Right hindlimb (tissue), 1 donor: Measurements from ENCODE around the gene PRRT4.
A peak's percentile ranks its signal among the peaks of the same experiment; 100 is the strongest.

ENCODE experiments used
- DNase-seq: peaks from one replicate; pipeline ENCODE4 v3.0.0-alpha.2; 2018

Gene PRRT4

DNA sequence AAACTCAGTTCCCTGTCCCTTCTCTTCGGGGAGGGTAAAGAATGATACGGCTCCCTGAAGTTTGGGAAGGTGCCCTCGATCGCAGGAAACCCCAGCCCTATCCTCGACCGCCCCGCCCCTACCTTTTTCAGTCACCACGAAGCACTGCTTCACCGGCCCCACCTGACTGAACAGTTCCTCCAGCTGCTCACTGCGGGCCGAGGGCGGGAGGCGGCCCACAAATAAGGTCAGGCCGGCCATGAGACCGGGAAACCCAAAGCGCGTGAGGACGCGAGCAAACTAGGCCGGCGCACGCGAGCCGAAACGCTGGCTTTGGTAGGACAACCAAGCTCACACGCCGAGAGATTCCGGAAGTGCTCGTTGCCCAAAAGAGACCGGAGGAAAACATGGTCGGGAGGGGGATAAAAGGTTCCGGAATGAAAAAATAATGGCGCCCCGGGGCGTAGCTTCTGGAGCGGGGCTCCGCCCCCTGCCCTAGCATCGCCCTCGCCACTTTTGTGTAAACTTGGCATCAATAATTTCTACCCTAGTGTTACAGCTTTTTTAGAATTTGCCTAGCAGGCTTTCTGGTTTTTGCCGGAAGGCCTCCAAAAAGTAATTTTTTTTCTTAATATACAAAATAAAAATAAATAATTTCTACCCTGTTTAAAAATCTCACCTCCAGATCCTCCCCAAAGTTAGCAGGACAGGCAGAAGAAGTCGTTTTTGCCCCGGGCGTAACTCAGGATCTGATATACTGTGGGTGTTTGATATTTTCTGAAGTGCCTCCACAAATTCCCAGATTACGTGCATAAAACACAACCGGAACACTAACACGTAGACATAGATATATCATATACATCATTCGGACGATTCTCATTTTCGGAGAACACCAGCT is 17.7 kb downstream of the PRRT4 start, which contains the start of gene RBM28:
Gene RBM28 (minus strand): TSS at position 355 of the 877 bp plus-strand sequence. CDS start 115 bp downstream, at position 240.
- DNase-seq = peak; percentile 93

DNA sequence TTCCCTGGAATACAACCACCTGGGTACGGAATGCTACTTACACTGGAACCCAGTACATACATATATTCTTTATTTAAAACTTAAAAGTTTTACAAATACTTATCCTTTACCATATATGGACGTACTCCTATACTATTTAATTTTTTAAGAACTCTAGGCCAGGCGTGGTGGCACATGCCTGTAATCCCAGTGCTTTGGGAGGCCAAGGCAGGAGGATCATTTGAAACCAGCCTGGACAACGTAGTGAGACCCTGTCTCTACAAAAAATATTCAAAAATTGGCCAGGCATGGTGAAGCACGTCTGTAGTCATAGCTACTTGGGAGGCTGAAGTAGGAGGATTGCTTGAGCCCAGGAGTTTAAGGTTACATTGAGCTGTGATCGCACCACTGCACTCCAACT is 19.8 kb downstream of the PRRT4 start:
- no peak for DNase-seq

DNA sequence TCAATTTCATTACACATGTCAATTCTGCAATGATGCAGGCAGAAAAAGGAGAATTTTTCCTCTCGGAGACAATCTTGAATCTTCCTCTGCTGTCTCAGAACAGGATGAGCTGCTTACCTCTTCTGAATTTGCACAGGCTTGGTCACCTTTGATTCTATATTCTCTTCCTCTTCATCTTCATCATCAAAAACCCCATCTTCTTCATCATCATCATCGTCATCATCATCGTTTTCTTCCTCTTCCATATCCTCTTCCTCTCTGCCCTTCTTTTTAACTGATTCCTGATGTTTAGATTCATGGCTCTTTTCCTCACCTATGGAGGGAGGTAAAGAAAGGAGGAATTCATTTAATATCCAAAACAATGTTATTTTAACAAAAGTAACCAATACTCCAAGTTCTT is 25.8 kb downstream of the PRRT4 start:
- DNase-seq = no peak

DNA sequence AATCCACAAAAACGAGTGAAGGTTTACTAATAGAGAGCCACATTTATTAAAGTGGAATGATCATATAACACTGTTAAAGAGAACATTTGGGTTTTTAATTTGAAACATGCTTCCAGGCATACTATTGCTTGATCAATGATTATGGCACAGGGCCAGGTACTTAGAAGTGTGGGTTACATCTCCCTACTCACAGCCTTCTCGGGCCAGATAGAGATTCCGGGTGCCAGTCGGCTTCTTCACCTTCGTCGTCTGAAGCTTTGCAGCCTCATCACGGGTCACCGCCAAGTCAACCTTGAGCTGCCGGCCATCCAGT is 37.2 kb downstream of the PRRT4 start:
- DNase-seq = no peak

DNA sequence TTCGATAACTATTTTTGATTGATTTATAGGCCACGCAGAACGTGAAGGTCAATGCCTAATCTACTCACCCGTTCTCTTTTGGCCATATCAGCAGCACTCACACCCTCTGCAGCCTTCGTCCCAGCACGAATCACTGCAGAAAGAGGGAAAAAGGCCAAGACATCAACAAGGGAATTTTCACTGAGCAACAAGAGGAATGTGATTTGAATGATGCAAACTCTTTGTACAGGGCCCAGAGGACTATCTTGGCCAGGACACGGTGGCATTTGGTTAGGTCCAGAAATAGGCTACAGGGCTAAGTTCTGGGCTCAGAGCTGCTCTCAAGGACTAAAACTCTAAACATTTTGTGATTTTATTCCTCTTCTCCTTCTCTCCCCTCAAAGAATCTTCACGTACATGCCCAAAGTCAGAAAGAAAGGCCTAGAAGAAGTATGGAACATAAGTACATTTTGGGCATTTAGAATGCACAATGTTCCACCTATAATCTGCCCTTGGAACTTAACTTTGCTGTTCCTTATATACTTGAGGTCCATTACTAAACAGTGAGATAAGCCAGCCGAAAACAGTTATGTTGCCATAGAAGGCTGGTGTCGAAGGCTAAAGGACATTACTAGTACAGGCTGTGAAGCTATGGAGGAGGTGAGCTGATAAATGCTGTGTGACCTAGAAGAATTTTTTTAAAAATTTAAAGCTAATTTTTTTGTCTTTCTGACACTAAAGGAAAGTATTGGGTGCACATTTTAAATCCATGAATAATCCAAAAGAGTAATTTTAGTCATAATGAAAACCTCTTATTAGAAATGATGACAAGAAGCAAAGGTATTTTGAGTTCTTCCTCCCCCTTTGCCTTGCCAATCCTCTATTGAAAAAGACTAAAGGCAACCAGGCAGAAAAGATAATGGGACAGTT is 37.8 kb downstream of the PRRT4 start:
- DNase-seq = no peak

DNA sequence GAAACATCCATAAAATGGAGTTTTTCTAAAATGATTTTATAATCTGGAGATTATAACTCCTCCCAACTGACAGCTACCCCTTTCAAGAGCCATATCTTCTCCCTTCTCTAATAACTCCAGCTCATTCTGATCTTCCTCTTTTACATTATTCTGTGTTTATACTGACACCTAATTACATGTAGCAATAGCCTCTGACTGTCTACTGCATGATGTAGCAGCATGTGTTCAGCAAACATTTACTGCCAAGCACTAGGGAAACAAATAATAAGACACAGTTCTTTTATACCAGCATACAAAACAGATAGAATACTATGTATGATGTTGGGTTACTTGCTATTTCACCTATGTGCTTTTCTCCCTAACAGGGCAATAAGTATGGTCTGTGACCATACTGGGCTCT is 38.5 kb downstream of the PRRT4 start:
- no peak for DNase-seq

DNA sequence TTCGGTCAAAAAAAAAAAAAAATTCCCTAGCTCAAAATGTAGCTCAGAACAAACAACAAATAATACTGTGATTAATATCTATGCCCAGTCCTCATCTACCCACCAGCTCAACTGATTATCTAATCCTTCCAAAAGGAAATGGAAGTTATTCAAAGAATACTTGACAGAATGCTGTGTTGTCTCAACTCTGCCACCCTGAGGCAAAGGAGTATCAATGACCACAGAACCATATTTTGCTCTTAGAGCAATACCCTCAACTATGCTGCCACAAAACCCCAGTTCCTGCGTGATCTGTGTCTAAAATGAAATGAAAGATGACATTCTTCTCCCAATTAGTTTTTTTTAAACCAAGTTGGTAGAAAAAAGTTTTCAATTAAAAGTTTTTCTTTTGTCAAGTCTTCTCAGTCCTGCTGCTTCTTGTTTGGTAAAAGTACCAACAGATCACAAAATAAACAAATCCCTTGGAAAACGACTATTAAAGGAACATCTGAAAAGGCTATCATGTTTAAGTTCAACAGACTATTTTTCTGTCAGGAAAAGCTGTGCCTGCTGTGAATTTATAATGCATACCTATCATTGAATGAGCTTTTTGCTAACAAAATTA is 39.3 kb downstream of the PRRT4 start:
- no peak for DNase-seq

DNA sequence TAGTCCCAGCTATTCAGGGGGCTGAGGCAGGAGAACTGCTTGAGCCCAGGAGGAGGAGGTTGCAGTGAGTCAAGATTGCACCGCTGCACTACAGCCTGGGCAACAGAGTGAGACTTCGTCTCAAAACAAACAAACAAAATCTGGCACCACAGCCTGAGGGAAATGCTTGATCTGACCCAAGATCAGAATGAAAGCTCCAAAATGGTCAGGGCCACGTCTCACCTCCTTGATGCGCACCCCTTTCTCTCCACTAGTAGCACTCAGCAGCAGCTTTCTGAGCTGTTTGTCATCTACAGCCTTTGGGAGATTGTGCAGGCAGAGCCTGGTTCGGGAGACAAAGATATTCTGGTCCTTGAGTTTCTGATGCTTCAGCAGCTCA is 40.5 kb downstream of the PRRT4 start:
- no peak for DNase-seq

DNA sequence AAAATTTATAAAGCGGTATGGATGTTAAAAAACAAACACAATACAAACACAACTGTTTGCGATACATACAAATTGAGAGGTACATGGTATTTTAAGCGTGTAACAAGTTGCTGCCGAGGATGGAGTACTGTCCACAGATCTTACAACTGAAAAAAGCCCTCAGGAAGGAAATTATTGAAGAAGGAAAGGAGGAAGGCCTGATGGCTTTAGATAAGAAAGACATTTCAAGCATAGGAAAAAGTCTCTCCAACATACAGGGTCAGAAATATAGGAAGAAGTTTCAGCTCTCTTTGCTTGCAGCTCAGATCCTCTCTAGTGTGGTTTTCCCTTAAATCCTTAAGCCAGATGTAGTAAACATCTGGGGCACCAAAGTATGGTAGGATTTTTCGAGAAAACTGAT is 42.8 kb downstream of the PRRT4 start:
- no peak for DNase-seq

DNA sequence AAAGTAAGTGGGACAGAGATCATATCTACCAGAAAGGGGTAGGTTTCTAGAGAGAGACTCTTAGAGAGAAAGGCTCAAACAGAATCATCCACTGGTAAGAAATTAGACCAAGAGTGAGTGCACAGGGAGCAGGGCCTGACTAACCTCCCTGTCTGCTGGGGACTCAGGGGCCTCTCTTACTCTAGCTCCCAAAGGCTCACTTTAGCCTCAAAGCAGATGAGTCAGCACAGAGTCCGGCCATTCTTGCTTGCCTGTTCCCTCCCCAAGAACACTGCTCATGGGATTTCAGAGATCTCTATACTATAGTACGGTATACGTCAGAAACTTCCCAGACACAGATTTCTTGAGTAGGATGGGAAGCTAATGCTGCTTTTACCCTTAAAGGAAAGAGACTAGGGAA is 50.5 kb downstream of the PRRT4 start:
- DNase-seq = no peak

DNA sequence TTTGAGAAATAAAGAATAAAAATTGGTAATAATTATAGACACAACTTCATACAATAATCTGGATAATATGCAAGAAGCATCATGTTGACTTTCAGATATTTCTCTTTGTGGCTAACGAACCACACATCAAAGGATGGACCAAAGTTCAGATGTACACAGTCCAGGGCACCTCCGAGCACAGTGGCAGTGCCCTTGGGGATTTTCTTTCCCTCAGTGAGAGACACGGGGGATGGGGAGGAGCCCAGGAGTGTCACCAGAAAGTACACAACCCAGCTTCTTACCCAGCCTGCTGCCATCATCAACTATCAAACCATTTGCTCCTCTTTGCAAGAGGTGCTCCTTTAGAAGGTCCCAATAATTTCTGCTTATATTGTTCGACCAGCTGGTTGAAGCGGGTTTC is 51.0 kb downstream of the PRRT4 start:
- DNase-seq = no peak

DNA sequence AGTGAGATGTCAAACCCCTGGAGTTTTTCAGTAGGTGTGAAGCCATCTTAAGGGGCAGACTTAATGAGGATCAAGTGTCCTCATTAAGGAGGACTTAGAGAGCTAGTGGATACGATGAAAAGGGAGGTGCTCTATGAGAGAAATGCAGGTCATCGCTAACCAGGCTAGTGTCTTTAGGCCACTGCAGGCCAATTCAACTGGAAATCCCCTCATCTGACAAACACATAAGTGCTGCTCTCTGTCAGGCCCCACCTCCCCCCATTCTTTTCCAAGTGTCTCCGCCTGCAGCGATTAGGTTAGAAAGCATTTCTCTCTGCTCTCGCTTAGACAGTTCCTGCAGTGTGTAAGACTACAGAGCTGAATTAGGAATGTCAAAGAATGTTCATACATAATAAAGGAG is 51.5 kb downstream of the PRRT4 start:
- no peak for DNase-seq

DNA sequence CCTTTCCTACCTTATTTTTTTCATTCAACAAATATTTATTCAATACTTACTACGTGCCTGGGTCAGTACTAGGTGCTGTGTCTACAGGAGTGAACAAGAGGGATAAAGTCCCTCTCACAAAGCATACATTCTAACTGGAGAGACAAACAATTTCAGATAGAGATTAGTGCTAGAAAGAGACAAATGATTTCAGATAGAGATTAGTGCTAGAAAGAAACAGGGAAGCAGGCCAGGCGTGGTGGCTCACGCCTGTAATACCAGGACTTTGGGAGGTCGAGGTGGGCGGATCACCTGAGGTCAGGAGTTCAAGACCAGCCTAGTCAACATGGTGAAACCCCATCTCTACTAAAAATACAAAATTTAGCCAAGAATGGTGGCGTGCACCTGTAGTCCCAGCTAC is 52.4 kb downstream of the PRRT4 start:
- DNase-seq = no peak

DNA sequence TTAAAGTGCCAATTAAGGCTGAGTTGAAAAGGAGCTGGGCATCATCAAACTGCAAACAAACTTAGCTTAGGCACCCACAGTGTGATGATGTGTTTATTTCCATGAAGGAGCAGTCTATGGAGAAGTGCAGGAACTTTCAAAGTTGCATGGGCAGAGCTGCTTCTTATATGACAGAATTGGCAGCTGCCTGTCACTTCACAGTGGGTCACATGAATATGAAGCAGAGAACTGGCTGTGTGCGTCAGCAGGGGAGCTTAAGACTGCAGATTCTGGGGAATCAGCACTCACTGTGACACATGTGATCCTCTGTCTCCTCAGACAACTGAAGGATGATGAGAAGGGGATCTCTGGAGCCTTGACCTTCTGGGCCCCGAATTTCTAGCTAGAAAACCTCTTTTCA is 54.4 kb downstream of the PRRT4 start:
- DNase-seq = no peak

DNA sequence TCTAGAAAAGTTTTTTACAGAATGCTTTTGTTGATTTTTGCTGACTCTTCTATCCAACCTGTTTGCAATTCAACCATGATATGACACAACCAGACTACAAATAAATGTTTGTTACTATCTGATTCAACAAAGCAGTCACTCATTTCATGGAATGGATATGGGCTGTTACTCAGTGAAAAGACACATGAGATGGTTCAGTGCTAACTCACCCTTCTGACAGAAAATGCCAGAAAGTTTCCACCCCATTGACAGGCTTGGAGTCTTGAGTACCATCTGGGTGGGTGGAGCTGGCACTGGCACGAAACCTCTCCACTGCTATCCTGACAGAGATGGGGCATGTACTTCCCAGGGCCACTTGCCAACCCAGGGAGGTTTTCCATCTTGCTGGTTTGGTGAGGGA is 57.3 kb downstream of the PRRT4 start:
- no peak for DNase-seq

DNA sequence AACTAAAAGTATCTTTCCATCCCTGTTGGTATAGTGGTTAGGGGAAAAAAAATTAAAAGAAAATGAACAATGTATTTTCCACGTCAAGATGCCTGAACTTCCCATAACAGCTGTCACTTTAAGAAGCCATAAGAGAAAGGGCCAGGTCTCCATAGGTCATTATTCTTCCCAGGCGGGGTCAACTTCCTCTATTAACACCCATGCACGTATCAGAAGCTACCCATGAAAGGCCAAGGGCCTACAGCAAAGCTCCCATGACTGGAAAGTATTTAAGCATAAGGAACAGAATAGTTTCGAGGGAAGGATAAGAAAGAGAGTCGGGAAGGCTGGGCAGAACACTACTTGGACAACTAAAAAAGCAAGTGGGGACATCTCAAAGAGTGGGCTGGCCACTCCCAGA is 57.8 kb downstream of the PRRT4 start:
- no peak for DNase-seq

DNA sequence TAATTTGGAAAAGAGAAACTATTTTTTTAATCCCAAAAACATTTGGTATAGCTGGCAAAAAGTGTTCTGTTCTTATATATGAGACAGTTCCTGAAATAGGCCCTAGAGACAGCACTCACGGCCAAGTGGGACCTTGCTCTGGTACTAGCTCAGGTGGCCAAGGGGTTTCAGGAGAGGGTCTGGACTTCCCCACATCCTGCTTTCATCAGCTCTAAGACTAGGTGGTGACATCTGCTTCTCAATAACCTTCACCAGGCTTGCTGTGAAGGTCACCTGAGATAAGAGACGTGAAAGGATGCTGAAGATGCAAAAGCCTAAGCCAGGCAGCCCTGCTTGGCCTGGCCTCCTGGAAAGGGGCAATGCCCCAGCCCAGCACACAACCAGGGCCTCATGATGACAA is 58.4 kb downstream of the PRRT4 start:
- no peak for DNase-seq

DNA sequence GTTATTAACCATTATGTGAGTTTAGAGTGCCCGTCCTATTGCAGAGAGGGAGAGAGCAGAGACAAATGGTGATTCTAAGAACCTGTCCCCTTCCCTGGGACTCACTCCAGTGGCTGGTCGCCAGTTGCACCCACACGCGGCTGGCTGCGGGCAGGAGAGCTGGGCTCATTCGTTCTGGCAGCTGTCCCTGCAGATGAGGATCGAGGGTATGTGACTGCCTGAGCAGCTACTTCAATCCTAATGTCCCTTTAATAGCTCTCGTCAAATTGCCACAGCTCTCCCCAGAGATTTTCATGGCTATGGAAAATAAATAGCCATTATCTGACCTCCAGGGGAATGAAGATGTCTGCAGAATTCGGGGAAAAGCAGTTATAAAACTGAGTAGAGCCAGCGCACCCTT is 59.4 kb downstream of the PRRT4 start:
- DNase-seq = no peak
